T-helper 17 cell (primary cell): Measurements from ENCODE around the gene CALCOCO1. TPM values are rescaled to one million over a fixed set of nuclear protein-coding genes. Genes with fewer than 3 reads are reported as not detected.

Experiments used
- ATAC-seq: fragments of 150-1000 bp; cut with Tn5 transposase; 2 replicates; pipeline ENCODE4 v1.10.0; 2021; ENCODE audit warnings: mild to moderate bottlenecking, moderate library complexity
- DNase-seq, 3 donors: peaks; one replicate each; pipeline versions ENCODE4 v3.0.0 to v3.0.0-alpha.2; 2020 to 2021
- H3K9me3 ChIP-seq: one replicate; pipeline ENCODE4 v1.7.0; 2013; ENCODE audit warnings: low read length, mild to moderate bottlenecking; ENCODE audit not compliant: control insufficient read depth, poor library complexity, severe bottlenecking
- H3K27ac Mint-ChIP-seq: one replicate; pipeline ENCODE4 v1.8.0; 2022; ENCODE audit warnings: mild to moderate bottlenecking, moderate library complexity, mixed read lengths
- H3K27me3 Mint-ChIP-seq: one replicate; pipeline ENCODE4 v1.8.0; 2022; ENCODE audit warnings: mixed read lengths
- H3K36me3 Mint-ChIP-seq: one replicate; pipeline ENCODE4 v1.8.0; 2022; ENCODE audit warnings: low read depth, mixed read lengths
- H3K4me1 Mint-ChIP-seq: one replicate; pipeline ENCODE4 v1.8.0; 2022; ENCODE audit warnings: mild to moderate bottlenecking, mixed read lengths
- H3K4me3 Mint-ChIP-seq: one replicate; pipeline ENCODE4 v1.8.0; 2022; ENCODE audit warnings: mild to moderate bottlenecking, moderate library complexity, mixed read lengths
- total RNA-seq, 4 donors: library from RNA in 2 of 4; stranded (reverse) in 2 of 4; gene quantifications; one replicate each; pipeline ENCODE4 v1.2.3 and lab custom pipeline; 2022 to 2026

CALCOCO1 gene
- total RNA-seq, 2 donors from 2014 or later = 108 to 134 TPM

DNA sequence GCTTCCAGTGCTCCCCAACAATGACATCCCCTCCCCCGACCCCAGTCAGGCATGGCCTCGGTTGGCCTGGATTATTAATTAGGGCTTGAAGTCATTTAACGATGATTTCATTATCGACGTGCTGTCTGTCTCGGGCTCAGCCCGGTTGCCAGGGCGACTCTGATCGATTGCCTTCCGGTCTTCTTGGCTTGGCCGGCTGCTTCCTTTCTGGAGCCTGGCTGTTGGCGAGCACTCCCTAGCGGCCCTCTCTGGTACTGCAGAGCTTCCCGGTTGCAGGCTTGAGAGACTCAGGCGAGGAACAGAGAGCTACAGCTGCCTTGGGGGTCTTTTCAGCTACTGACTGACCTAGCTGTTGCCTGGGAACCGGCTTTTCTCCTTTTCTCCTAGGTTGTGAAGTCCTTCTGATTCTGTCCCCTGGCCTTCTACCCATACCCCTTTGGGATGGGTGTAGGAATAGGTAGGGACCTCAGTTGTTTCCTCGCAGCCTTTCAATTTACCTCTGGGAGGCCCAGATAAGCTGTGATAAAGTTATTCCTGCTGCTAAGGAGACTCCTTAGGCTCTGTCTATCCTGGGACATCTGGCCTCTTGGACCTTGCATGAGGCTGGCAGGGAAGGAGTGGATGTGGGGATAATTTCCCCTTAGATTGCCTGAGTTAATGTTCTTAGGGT, 30.0 kb upstream of the CALCOCO1 start:
- H3K36me3 Mint-ChIP-seq = peaks cover 4% of the 10 kb centered on the region
- H3K4me3 Mint-ChIP-seq = peak overlapping the region; percentile 41
- ATAC-seq (peak; percentile 84), DNase-seq (peak; percentile 62 to 74 (median 65))
- no peaks in the 10 kb centered on the region for H3K9me3 ChIP-seq
- peaks cover 58% of the 10 kb centered on the region for H3K27me3 Mint-ChIP-seq
- H3K4me1 Mint-ChIP-seq = peaks cover 12% of the 10 kb centered on the region
- H3K27ac Mint-ChIP-seq = no peak overlapping the region

GRCh38 chr12:53756300-53757100, 29.2 kb upstream of the CALCOCO1 start:
- no peak for DNase-seq
- no peak for ATAC-seq
- no peaks in the 10 kb centered on the region for H3K9me3 ChIP-seq
- Mint-ChIP-seq H3K4me1 (peaks cover 12% of the 10 kb centered on the region), H3K36me3 (peaks cover 4% of the 10 kb centered on the region), H3K27me3 (peaks cover 50% of the 10 kb centered on the region), H3K4me3 (no peak overlapping the region), H3K27ac (no peak overlapping the region)

GRCh38 chr12:53755893-53756292, 28.6 kb upstream of the CALCOCO1 start:
- Mint-ChIP-seq H3K36me3 (peaks cover 4% of the 10 kb centered on the region), H3K27ac (peak overlapping the region; percentile 14), H3K4me3 (no peak overlapping the region), H3K4me1 (peaks cover 12% of the 10 kb centered on the region), H3K27me3 (peaks cover 44% of the 10 kb centered on the region)
- no peak for ATAC-seq
- DNase-seq = no peak
- H3K9me3 ChIP-seq = no peaks in the 10 kb centered on the region

DNA sequence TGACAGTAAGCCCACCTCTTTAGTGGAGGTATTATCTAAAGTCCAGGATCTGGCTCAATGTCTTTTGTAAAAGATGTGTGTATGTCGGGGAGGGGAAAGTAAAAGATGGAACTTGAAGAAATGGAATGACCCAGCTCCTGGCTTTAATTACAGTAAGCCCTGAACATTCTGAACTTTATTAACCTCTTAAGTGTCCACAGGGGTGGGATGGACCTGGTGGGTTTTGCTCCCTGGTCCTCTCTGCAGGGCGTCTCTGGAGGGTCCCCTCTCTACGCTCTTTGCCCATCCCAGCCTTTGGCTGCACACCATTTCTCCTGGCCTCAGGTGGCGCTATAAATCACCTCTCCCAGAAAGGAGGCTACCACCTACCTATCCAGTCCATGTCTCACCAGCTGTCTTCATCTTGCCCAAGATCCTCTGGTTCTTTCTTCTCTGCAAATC, 28.2 kb upstream of the CALCOCO1 start:
- DNase-seq (no peak), ATAC-seq (no peak)
- no peak overlapping the region for H3K4me3 Mint-ChIP-seq
- H3K27ac Mint-ChIP-seq = peak overlapping the region; percentile 14
- no peaks in the 10 kb centered on the region for H3K9me3 ChIP-seq
- H3K4me1 Mint-ChIP-seq = peaks cover 12% of the 10 kb centered on the region
- H3K27me3 Mint-ChIP-seq = peaks cover 41% of the 10 kb centered on the region
- peaks cover 7% of the 10 kb centered on the region for H3K36me3 Mint-ChIP-seq

DNA sequence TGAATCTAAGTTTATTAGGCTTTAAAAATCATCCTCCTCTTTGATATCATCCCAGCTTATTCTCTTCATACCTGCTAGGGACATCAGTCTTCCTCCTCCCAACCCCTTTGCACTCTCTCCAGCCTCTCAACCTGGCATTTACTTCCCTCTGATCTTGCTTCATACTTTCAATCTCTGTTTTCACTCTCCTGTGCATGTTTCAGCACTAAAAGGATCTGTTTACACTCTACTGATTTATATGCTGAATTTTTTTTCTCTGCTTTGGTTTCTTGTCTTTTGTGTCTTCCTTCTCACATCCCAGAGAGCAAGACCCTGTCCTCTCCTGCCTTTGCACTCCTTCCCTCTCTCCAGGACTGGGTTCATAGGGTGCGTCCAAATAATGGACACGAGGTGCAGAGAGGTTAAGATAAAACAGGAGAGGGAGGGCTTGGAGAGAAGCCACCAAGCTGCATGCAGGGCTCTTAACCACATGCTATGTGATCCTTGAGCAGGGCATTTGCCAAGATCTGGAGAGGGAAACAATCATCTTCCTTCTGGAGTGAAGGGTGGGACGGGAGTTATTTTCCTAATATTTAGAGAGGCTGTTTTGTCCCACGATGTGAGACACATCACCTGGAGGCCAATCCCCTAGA, 27.5 kb upstream of the CALCOCO1 start:
- H3K27me3 Mint-ChIP-seq = peaks cover 36% of the 10 kb centered on the region
- no peak overlapping the region for H3K4me3 Mint-ChIP-seq
- peaks cover 12% of the 10 kb centered on the region for H3K4me1 Mint-ChIP-seq
- no peak for DNase-seq
- H3K9me3 ChIP-seq = no peaks in the 10 kb centered on the region
- H3K36me3 Mint-ChIP-seq = peaks cover 7% of the 10 kb centered on the region
- ATAC-seq = no peak
- no peak overlapping the region for H3K27ac Mint-ChIP-seq

DNA sequence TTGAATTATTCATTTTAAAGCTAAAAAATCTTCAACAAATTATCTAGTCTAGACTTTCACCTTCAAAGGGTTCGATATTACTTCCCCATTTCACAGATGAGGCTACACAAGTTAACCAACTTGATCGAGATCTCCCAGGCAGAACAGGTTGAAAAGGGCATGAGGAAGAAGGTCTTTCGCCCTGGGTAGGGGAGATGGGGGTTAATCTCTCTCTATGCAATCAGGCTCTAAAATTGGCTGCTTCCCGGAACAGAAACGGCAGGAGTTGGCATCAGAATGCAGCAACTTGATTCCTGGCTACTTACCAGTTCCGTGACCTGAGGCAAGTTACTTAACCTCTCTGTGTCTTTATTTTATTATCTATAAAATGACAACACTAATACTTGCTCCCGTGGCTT, 26.9 kb upstream of the CALCOCO1 start:
- peaks cover 30% of the 10 kb centered on the region for H3K27me3 Mint-ChIP-seq
- no peak overlapping the region for H3K27ac Mint-ChIP-seq
- H3K9me3 ChIP-seq = no peaks in the 10 kb centered on the region
- H3K4me1 Mint-ChIP-seq = peaks cover 12% of the 10 kb centered on the region
- ATAC-seq = no peak
- DNase-seq = no peak
- no peak overlapping the region for H3K4me3 Mint-ChIP-seq
- H3K36me3 Mint-ChIP-seq = peaks cover 7% of the 10 kb centered on the region

DNA sequence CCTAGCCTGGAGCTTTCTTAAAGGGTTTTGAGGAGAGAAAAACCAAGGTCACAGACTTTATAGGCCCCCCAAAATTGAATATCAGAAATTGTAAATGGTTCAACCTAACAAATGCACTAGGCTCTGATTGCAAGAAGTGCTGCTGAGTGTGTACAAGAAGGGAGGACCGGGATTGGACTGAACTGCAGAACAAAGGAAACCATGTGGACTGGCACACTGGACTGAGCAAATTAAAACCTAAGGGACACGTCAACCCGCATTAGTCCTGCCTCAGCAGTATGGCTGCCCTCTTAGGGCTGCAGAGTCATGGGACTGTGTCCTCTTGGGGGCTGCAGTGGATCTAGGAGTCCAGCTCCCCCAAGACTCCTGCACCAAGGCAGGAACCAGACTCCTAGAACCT, 25.4 kb upstream of the CALCOCO1 start:
- Mint-ChIP-seq H3K27ac (no peak overlapping the region), H3K36me3 (peaks cover 2% of the 10 kb centered on the region), H3K27me3 (peaks cover 15% of the 10 kb centered on the region), H3K4me1 (peaks cover 9% of the 10 kb centered on the region), H3K4me3 (no peak overlapping the region)
- H3K9me3 ChIP-seq = no peaks in the 10 kb centered on the region
- DNase-seq (no peak), ATAC-seq (no peak)

- Mint-ChIP-seq H3K4me1 (peaks cover 14% of the 10 kb centered on the region), H3K4me3 (no peak overlapping the region), H3K36me3 (peaks cover 2% of the 10 kb centered on the region), H3K27me3 (peaks cover 14% of the 10 kb centered on the region), H3K27ac (no peak overlapping the region)
- no peaks in the 10 kb centered on the region for H3K9me3 ChIP-seq
- ATAC-seq = no peak
- DNase-seq = no peak
These were observed 24.9 kb upstream of the CALCOCO1 start for GRCh38 chr12:53752192-53752601.

DNA sequence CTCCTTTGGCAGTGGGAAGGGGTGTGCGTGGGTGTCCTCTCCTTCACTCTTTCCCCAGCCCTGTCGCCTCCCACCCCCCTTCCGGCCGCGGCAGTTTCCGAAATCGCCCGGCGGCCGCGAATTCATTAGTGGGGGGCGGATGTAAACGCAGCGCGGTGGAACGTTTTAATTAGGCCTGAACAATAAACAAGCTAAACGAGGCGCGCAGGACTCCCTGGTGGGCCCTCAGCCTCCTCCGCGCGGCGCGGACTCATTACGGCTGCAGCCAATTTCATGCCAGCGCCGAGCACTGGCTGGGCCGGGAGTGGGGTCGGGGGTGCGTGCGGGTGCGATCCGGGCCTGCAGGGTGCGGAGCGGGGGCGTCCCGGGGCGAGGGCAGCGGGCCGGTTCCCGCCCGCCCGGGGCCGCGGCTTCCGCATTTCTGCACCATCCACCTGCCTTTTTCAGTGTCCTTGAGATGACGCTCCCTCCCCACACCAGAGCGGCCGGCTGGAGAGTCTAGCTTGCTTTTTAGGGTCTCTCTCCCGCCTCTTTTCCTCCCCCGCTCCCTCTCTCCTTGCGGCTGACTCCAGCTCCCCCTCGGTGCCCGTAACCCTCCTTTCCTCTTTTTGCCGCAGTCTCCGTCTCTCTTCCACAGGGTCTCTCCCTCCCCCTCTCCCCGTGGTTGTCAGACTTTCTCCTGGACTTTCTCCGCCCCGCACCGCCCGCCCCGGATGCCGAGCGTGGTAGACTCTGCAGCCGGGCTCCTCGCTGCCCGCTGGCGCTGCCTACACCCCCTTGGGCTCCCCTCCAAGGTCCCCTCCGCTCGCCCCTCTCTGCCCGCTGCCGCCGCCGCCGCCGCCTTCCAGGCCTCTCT, 24.3 kb upstream of the CALCOCO1 start, which contains the start of gene CISTR:
Gene CISTR, minus strand, starts transcription at position 644 of the 856 bp plus-strand sequence.
- H3K27me3 Mint-ChIP-seq = peaks cover 12% of the 10 kb centered on the region
- peak in 1 of 3 donors; percentile 19 for DNase-seq

DNA sequence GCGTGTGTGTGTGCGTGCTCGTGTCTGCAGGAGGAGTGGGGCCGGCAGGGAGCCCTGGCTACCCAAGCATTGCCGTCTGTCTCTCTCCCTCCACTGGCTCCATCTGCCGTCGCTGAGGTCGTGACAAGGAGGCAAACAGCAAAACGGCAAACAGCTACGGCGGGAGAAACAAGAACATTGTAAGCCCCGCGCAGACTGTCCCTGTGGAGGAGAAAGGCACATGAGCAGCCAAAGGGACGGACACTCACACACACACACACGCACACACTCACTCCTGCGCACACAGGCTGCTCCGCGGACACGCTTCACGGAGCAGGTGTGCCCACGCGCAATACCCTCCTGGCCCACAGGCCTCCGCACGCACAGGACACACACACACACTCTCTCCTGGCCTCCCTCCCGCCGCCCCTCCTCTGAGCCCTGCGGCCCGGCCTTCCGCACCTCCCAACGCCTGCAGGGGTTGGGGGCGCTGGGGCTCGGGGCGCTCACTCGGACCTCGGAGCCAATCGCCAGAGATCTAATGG, 23.6 kb upstream of the CALCOCO1 start:
- no peaks in the 10 kb centered on the region for H3K9me3 ChIP-seq
- ATAC-seq = peak; percentile 14
- H3K4me1 Mint-ChIP-seq = peaks cover 14% of the 10 kb centered on the region
- peaks cover 2% of the 10 kb centered on the region for H3K36me3 Mint-ChIP-seq
- peaks cover 6% of the 10 kb centered on the region for H3K27me3 Mint-ChIP-seq
- no peak overlapping the region for H3K4me3 Mint-ChIP-seq
- no peak overlapping the region for H3K27ac Mint-ChIP-seq
- DNase-seq = no peak

More for the DNA sequence above, 24.3 kb upstream of the CALCOCO1 start, which contains the start of gene CISTR:
- peaks cover 17% of the 10 kb centered on the region for H3K4me1 Mint-ChIP-seq
- H3K27ac Mint-ChIP-seq = no peak within 1 kb of the TSS
- no peak within 1 kb of the TSS for H3K4me3 Mint-ChIP-seq
- peak; percentile 22 for ATAC-seq
- H3K9me3 ChIP-seq = no peaks in the 10 kb centered on the region
- H3K36me3 Mint-ChIP-seq = peaks cover 2% of the 10 kb centered on the region

DNA sequence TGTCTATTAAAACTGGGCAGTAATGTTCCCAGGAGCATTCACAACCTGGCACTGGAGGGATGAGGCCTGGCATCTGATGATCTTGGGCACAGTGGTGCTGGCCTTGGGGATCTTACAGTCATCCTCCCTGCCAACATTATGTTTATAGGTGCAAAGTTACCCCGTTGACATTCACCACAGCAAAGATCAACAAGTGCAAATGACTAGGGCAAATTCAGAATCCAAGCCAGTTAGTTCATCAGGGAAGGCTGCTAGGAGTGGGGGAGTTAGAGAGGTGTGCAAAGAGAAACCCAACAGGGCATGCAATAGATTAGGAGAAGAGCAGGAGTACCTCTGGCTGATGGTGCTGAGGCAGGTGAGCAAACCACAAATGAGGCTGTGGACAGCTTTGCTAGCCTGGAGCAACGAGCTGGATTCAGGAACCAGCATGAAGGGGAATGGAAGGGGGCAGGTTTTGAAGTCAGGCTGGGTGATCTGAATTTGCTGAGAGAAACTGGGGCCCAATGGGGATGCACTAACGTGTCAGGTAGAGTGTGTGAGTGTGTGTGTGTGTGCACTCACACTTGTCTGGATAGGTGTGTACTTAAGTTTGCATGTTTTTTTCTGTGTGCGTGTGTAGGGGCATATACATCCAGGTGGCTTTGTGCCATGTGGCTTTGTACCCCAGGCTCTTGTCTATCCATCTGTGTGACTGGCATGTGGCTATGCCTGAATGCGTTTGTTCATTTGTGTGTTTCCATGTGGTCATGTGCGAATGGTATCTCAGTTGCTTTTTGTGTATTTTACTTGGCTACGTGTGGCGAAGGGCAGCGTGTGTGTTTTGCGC, 22.9 kb upstream of the CALCOCO1 start:
- Mint-ChIP-seq H3K4me3 (no peak overlapping the region), H3K27me3 (no peaks in the 10 kb centered on the region), H3K36me3 (peaks cover 2% of the 10 kb centered on the region), H3K4me1 (peaks cover 12% of the 10 kb centered on the region), H3K27ac (no peak overlapping the region)
- DNase-seq (no peak), ATAC-seq (no peak)
- H3K9me3 ChIP-seq = no peaks in the 10 kb centered on the region
